ENCODE data around the gene ACTL10. TPM values are rescaled to one million over a fixed set of nuclear protein-coding genes. Genes with fewer than 3 reads are reported as not detected.

Gene ACTL10
- total and polyA plus RNA-seq, 2 experiments from 2014 or later = 0.71 to 1.9 TPM

DNA sequence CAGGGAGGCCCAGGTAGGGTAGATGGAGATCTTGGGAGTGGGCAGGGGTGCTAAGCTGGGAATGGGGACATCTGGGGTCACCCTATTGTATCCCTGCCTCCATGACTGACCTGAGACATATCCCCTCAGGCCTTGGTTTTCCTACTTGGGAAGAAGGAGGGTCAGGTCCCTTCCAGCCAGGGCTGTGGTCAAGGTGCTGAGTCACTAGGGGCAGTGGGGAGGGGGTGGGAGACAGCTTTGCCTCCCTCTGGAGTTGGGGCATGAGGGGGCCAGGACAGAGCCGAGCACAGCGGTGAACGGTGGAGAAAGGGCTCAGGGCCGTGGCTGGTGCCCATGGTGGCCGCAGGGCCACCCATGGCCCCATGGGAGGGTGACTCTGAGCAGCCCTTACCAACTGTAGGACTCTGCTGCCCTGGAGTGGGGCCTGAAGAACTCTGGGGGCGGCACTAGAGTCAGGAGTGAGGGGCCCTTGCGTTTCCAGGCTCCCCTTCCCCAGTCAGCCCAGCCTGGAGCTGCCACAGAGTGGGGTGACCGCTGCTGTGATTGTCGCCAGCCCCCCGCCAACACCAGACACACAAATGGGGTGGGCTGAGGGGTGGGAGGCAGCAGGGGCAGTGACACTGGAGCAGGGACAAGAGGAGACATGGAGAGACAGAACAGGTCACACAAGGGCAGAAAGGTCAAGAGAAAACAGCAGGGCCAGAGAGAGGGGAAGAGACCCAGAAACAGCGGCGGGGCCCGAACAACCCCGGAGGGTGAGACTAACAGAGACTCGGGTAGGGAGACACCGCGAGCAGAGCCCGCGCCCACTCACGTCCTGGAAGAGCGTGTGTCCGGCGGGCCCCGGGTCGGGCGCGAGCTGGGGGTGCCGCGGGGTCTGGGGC, 6.9 kb downstream of the ACTL10 start (continued):
- TF ChIP-seq, protein P1, sequence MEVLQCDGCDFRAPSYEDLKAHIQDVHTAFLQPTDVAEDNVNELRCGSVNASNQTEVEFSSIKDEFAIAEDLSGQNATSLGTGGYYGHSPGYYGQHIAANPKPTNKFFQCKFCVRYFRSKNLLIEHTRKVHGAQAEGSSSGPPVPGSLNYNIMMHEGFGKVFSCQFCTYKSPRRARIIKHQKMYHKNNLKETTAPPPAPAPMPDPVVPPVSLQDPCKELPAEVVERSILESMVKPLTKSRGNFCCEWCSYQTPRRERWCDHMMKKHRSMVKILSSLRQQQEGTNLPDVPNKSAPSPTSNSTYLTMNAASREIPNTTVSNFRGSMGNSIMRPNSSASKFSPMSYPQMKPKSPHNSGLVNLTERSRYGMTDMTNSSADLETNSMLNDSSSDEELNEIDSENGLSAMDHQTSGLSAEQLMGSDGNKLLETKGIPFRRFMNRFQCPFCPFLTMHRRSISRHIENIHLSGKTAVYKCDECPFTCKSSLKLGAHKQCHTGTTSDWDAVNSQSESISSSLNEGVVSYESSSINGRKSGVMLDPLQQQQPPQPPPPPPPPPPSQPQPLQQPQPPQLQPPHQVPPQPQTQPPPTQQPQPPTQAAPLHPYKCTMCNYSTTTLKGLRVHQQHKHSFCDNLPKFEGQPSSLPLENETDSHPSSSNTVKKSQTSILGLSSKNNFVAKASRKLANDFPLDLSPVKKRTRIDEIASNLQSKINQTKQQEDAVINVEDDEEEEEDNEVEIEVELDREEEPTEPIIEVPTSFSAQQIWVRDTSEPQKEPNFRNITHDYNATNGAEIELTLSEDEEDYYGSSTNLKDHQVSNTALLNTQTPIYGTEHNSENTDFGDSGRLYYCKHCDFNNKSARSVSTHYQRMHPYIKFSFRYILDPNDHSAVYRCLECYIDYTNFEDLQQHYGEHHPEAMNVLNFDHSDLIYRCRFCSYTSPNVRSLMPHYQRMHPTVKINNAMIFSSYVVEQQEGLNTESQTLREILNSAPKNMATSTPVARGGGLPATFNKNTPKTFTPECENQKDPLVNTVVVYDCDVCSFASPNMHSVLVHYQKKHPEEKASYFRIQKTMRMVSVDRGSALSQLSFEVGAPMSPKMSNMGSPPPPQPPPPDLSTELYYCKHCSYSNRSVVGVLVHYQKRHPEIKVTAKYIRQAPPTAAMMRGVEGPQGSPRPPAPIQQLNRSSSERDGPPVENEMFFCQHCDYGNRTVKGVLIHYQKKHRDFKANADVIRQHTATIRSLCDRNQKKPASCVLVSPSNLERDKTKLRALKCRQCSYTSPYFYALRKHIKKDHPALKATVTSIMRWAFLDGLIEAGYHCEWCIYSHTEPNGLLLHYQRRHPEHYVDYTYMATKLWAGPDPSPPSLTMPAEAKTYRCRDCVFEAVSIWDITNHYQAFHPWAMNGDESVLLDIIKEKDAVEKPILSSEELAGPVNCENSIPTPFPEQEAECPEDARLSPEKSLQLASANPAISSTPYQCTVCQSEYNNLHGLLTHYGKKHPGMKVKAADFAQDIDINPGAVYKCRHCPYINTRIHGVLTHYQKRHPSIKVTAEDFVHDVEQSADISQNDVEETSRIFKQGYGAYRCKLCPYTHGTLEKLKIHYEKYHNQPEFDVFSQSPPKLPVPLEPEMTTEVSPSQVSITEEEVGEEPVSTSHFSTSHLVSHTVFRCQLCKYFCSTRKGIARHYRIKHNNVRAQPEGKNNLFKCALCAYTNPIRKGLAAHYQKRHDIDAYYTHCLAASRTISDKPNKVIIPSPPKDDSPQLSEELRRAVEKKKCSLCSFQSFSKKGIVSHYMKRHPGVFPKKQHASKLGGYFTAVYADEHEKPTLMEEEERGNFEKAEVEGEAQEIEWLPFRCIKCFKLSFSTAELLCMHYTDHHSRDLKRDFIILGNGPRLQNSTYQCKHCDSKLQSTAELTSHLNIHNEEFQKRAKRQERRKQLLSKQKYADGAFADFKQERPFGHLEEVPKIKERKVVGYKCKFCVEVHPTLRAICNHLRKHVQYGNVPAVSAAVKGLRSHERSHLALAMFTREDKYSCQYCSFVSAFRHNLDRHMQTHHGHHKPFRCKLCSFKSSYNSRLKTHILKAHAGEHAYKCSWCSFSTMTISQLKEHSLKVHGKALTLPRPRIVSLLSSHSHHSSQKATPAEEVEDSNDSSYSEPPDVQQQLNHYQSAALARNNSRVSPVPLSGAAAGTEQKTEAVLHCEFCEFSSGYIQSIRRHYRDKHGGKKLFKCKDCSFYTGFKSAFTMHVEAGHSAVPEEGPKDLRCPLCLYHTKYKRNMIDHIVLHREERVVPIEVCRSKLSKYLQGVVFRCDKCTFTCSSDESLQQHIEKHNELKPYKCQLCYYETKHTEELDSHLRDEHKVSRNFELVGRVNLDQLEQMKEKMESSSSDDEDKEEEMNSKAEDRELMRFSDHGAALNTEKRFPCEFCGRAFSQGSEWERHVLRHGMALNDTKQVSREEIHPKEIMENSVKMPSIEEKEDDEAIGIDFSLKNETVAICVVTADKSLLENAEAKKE (CRISPR knock-in tag; IDR thresholded peaks at IDR 0.05) = no peak
- TF ChIP-seq POLR2AphosphoS5 (IDR thresholded peaks at IDR 0.05; ENCODE audit: low read depth) (no peak), NANOG (IDR thresholded peaks at IDR 0.05; ENCODE audit: borderline replicate concordance) (no peak)
- TF ChIP-seq, protein P2, sequence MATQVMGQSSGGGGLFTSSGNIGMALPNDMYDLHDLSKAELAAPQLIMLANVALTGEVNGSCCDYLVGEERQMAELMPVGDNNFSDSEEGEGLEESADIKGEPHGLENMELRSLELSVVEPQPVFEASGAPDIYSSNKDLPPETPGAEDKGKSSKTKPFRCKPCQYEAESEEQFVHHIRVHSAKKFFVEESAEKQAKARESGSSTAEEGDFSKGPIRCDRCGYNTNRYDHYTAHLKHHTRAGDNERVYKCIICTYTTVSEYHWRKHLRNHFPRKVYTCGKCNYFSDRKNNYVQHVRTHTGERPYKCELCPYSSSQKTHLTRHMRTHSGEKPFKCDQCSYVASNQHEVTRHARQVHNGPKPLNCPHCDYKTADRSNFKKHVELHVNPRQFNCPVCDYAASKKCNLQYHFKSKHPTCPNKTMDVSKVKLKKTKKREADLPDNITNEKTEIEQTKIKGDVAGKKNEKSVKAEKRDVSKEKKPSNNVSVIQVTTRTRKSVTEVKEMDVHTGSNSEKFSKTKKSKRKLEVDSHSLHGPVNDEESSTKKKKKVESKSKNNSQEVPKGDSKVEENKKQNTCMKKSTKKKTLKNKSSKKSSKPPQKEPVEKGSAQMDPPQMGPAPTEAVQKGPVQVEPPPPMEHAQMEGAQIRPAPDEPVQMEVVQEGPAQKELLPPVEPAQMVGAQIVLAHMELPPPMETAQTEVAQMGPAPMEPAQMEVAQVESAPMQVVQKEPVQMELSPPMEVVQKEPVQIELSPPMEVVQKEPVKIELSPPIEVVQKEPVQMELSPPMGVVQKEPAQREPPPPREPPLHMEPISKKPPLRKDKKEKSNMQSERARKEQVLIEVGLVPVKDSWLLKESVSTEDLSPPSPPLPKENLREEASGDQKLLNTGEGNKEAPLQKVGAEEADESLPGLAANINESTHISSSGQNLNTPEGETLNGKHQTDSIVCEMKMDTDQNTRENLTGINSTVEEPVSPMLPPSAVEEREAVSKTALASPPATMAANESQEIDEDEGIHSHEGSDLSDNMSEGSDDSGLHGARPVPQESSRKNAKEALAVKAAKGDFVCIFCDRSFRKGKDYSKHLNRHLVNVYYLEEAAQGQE (IDR thresholded peaks at IDR 0.05; ENCODE audit: unreplicated experiment) = no peak

Measured in GM23338 (cell line).